Astrocyte of the cerebellum (primary cell): Measurements from ENCODE around the gene DCAF17.
A peak's percentile ranks its signal among the peaks of the same experiment; 100 is the strongest.

ENCODE experiments used
- DNase-seq: peaks from one replicate; pipeline ENCODE4 v3.0.0-alpha.2; 2011; ENCODE audit warnings: low read depth
- H3K4me3 ChIP-seq: 2 replicates; pipeline ENCODE4 v1.5.1; 2011; ENCODE audit warnings: mild to moderate bottlenecking, low read depth, low read length, moderate library complexity
- CTCF ChIP-seq: IDR thresholded peaks from 2 replicates; pipeline ENCODE4 v1.5.1; 2012; ENCODE audit warnings: low read length, low read depth, moderate library complexity, mild to moderate bottlenecking; ENCODE audit errors: missing control alignments
- in situ Hi-C: cut with HindIII; loops from 2 replicates; pipeline ENCODE4 v1.10.0; 2017; ENCODE audit warnings: low sequenced_read_pairs

DCAF17 gene

GRCh38 chr2:171515672-171516298 lies 81.8 kb downstream of the DCAF17 start:
- no peak overlapping the region for H3K4me3 ChIP-seq
- in situ Hi-C loops, result no loop called here
- peak; percentile 87 for DNase-seq
- TF ChIP-seq CTCF, result no peak

- DNase-seq, result no peak
- in situ Hi-C loops, result no loop called here
- no peak for TF ChIP-seq CTCF
Measured at GRCh38 chr2:171516793-171517192, 82.8 kb downstream of the DCAF17 start.

DNA sequence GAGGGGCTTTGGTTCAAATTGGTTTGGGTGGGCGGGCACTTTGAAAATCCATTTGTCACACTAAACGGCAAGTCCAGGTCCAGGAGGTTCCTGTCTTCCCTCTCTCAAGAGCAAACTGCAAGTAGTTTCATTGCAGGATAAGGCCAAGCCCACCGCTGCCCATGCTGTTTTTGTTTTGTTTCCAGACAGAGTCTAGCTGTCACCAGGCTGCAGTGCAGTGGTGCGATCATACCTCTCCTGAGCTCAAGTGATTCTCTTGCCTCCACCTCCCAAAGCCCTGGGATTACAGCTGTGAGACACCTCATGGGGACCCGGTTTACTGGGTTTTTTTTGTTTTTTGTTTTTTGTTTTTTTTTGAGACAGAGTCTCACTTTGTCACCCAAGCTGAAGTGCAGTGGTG lies 86.4 kb downstream of the DCAF17 start:
- in situ Hi-C loops, result no loop called here
- TF ChIP-seq CTCF, result no peak
- H3K4me3 ChIP-seq, result no peak overlapping the region
- DNase-seq, result no peak

More at GRCh38 chr2:171516793-171517192, 82.8 kb downstream of the DCAF17 start:
- H3K4me3 ChIP-seq, result no peak overlapping the region

GRCh38 chr2:171521361-171522051 lies 87.5 kb downstream of the DCAF17 start:
- no peak for TF ChIP-seq CTCF
- no peak for DNase-seq
- in situ Hi-C loops, result no loop called here
- peak overlapping the region; percentile 84 for H3K4me3 ChIP-seq

- peak; percentile 39 for DNase-seq
- H3K4me3 ChIP-seq, result peak within 1 kb of the TSS; percentile 84
- in situ Hi-C loops, result no loop called here
- TF ChIP-seq CTCF, result peak; percentile 31
Measured at GRCh38 chr2:171522052-171522787, 88.2 kb downstream of the DCAF17 start, which contains the start of gene CYBRD1. Gene CYBRD1, plus strand, starts transcription at chr2:171522474. Its CDS starts 72 bp downstream, at chr2:171522546.

DNA sequence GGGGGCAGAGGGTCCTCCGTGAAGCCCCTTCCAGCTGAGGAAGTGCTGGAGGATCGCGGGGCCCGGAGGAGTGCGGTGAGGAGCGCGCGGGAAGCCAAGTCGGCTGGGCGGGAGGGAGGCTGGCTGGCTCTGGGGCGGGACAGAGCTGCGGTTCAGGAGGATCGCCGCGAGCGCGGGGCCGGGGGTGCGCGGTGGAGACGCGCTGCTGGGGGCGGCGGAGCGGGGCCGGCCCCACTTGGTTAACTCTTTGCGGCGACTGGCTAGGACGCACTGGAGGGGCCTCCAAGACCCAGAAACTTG lies 88.7 kb downstream of the DCAF17 start:
- no peak for TF ChIP-seq CTCF
- no peak for DNase-seq
- H3K4me3 ChIP-seq, result peak overlapping the region; percentile 84
- in situ Hi-C loops, result no loop called here
